HCT116 (cell line): ENCODE measurements around the gene KRT33B. TPM values are rescaled to one million over a fixed set of nuclear protein-coding genes. Genes with fewer than 3 reads are reported as not detected.

ENCODE experiments used
- ATAC-seq: fragments of 200-7000 bp; cut with Tn5 transposase; 2 replicates; pipeline ENCODE4 v1.9.1; 2020; ENCODE audit warnings: mild to moderate bottlenecking, moderate library complexity
- BruUV-seq: library from RNA; stranded (reverse); fragments of 400-500 nt; replicated peaks from 2 replicates; lab custom pipeline; 2021; lab: Mats Ljungman, UMichigan
- CTCF ChIA-PET: fragments of 300-600 bp; sonication (Branson Sonifier 250); formaldehyde crosslinking; loops from one replicate; lab custom pipeline; 2021; ENCODE audit warnings: antibody characterized with exemption; lab: Charles Lee
- POLR2A ChIA-PET: fragments of 300-600, 350-600 bp; sonication (Branson Sonifier 250); formaldehyde crosslinking; loops from one replicate; lab custom pipeline; 2021; ENCODE audit warnings: antibody characterized with exemption; lab: Charles Lee
- RAD21 ChIA-PET, 2 experiments: fragments of 300-600 bp; sonication (Branson Sonifier 250); formaldehyde crosslinking; loops; one replicate each; lab custom pipeline; 2023; ENCODE audit warnings: low total read pairs in 2 of 2; ENCODE audit not compliant: uncharacterized antibody in 2 of 2, unreplicated experiment in 2 of 2, low non-redundant PET in 1 of 2; lab: Charles Lee
- DNase-seq: peaks from one replicate; pipeline ENCODE4 v3.0.0-alpha.2; 2010; ENCODE audit warnings: low read depth, low spot score
- H2AFZ ChIP-seq: fragments of 200-600 bp; shearing (Covaris generic), sonication (generic); 2 replicates; pipeline ENCODE4 v1.6.1; 2017; ENCODE audit warnings: low read depth, mixed run types, mixed read lengths, antibody characterized with exemption, low read length; ENCODE audit not compliant: poor library complexity, severe bottlenecking
- H3K27ac ChIP-seq: 2 replicates; pipeline ENCODE4 v1.5.1; 2012; ENCODE audit warnings: low read depth, low read length
- H3K27me3 ChIP-seq: fragments of 200-600 bp; sonication (generic); 2 replicates; pipeline ENCODE4 v1.6.1; 2016; ENCODE audit warnings: mixed run types, low read length, mixed read lengths; ENCODE audit not compliant: insufficient read depth
- H3K36me3 ChIP-seq, 2 experiments: fragments of 200-500 bp in 1 of 2; fragments of 200-600 bp in 1 of 2; sonication (Bioruptor generic) in 1 of 2; sonication (generic) in 1 of 2; 2 replicates each; pipeline versions ENCODE4 v1.5.1 to v1.6.1; 2014 to 2016; ENCODE audit warnings: low read length in 2 of 2, inconsistent platforms in 1 of 2, mixed read lengths in 1 of 2, mixed run types in 1 of 2; ENCODE audit not compliant: insufficient read depth in 2 of 2, control insufficient read depth in 1 of 2
- H3K4me1 ChIP-seq, 2 experiments: fragments of 200-600 bp in 1 of 2; sonication (generic) in 1 of 2; 2 replicates each; pipeline versions ENCODE4 v1.5.1 to v1.6.1; 2012 to 2017; ENCODE audit warnings: low read length in 2 of 2, inconsistent platforms in 1 of 2, mild to moderate bottlenecking in 1 of 2, mixed read lengths in 1 of 2, mixed run types in 1 of 2, moderate library complexity in 1 of 2; ENCODE audit not compliant: insufficient read depth in 2 of 2, control insufficient read depth in 1 of 2
- H3K4me2 ChIP-seq: fragments of 200-600 bp; sonication (generic); 2 replicates; pipeline ENCODE4 v1.6.1; 2017; ENCODE audit warnings: mixed run types, low read length, mixed read lengths
- H3K4me3 ChIP-seq, 2 experiments: fragments of 200-600 bp in 1 of 2; sonication (generic) in 1 of 2; replicated peaks in 1 of 2; 2 replicates each; pipeline ENCODE4 v1.5.1; 2011 to 2016; ENCODE audit warnings: low read length in 2 of 2, control low read depth in 1 of 2, low read depth in 1 of 2, mild to moderate bottlenecking in 1 of 2, mixed read lengths in 1 of 2, mixed run types in 1 of 2
- H3K79me2 ChIP-seq: fragments of 200-600 bp; sonication (generic); 2 replicates; pipeline ENCODE4 v1.6.1; 2017; ENCODE audit warnings: mild to moderate bottlenecking, mixed run types, low read length, moderate library complexity, mixed read lengths; ENCODE audit not compliant: insufficient read depth
- H3K9ac ChIP-seq: fragments of 200-600 bp; sonication (generic); 2 replicates; pipeline ENCODE4 v1.6.1; 2016; ENCODE audit warnings: low read length, mixed read lengths
- H3K9me2 ChIP-seq: fragments of 200-600 bp; sonication (generic), shearing (Covaris generic); 2 replicates; pipeline ENCODE4 v1.6.1; 2017; ENCODE audit warnings: mixed run types, mild to moderate bottlenecking, moderate library complexity; ENCODE audit not compliant: insufficient read depth
- H3K9me3 ChIP-seq, 2 experiments: fragments of 200-500 bp in 1 of 2; fragments of 200-600 bp in 1 of 2; sonication (Bioruptor generic) in 1 of 2; sonication (generic) in 1 of 2; 2 replicates each; pipeline ENCODE4 v1.6.1; 2014 to 2017; ENCODE audit warnings: low read length in 2 of 2, mixed read lengths in 2 of 2, inconsistent platforms in 1 of 2, low read depth in 1 of 2, mild to moderate bottlenecking in 1 of 2, mixed run types in 1 of 2, moderate library complexity in 1 of 2; ENCODE audit not compliant: control insufficient read depth in 1 of 2, insufficient read depth in 1 of 2
- H4K20me1 ChIP-seq: fragments of 200-600 bp; sonication (generic), shearing (Covaris generic); 2 replicates; pipeline ENCODE4 v1.6.1; 2017; ENCODE audit warnings: mixed run types, mild to moderate bottlenecking, moderate library complexity; ENCODE audit not compliant: insufficient read depth
- ATF3 ChIP-seq: IDR thresholded peaks from 2 replicates; pipeline ENCODE4 v1.6.1; 2012
- CEBPB ChIP-seq: IDR thresholded peaks from 2 replicates; pipeline ENCODE4 v1.6.1; 2012; ENCODE audit warnings: low read depth
- EGR1 ChIP-seq: IDR thresholded peaks from 2 replicates; pipeline ENCODE4 v1.6.1; 2012; ENCODE audit warnings: low read depth
- ELF1 ChIP-seq: IDR thresholded peaks from 2 replicates; pipeline ENCODE4 v1.6.1; 2012; ENCODE audit warnings: low read depth, borderline replicate concordance
- EZH2 ChIP-seq: fragments of 200-600 bp; sonication (generic); IDR thresholded peaks from 2 replicates; pipeline ENCODE4 v1.6.1; 2017; ENCODE audit warnings: antibody characterized with exemption, mixed run types
- EZH2phosphoT487 ChIP-seq: fragments of 200-600 bp; IDR thresholded peaks from 2 replicates; pipeline ENCODE4 v1.6.1; 2018; ENCODE audit warnings: antibody characterized with exemption, borderline replicate concordance
- FOSL1 ChIP-seq: IDR thresholded peaks from 2 replicates; pipeline ENCODE4 v1.6.1; 2012; ENCODE audit warnings: low read depth
- JUND ChIP-seq: IDR thresholded peaks from 2 replicates; pipeline ENCODE4 v1.6.1; 2012
- POLR2A ChIP-seq: IDR thresholded peaks from 2 replicates; pipeline ENCODE4 v1.7.0; 2011; ENCODE audit warnings: borderline replicate concordance; ENCODE audit not compliant: insufficient read depth, insufficient read length; ENCODE audit errors: extremely low read depth
- POLR2AphosphoS5 ChIP-seq: IDR thresholded peaks from 2 replicates; pipeline ENCODE4 v1.6.1; 2011; ENCODE audit warnings: mild to moderate bottlenecking, low read depth, low read length, moderate library complexity
- RAD21 ChIP-seq: IDR thresholded peaks from 2 replicates; pipeline ENCODE4 v1.6.1; 2012; ENCODE audit warnings: low read depth, mild to moderate bottlenecking
- SIN3A ChIP-seq: IDR thresholded peaks from 2 replicates; pipeline ENCODE4 v1.6.1; 2012; ENCODE audit warnings: low read depth
- SRF ChIP-seq: IDR thresholded peaks from 2 replicates; pipeline ENCODE4 v1.6.1; 2012; ENCODE audit warnings: low read depth
- TCF7L2 ChIP-seq: IDR thresholded peaks from 2 replicates; pipeline ENCODE4 v1.7.0; 2011; ENCODE audit warnings: borderline replicate concordance, inconsistent platforms; ENCODE audit not compliant: insufficient read depth, insufficient read length; ENCODE audit errors: extremely low read depth
- YY1 ChIP-seq: IDR thresholded peaks from 2 replicates; pipeline ENCODE4 v1.6.1; 2011; ENCODE audit warnings: low read length, low read depth, moderate library complexity, mild to moderate bottlenecking; ENCODE audit not compliant: insufficient replicate concordance; ENCODE audit errors: extremely low read depth
- ZBTB33 ChIP-seq: IDR thresholded peaks from 2 replicates; pipeline ENCODE4 v1.6.1; 2011; ENCODE audit warnings: mild to moderate bottlenecking, low read length, moderate library complexity; ENCODE audit not compliant: insufficient replicate concordance; ENCODE audit errors: extremely low read depth
- ZFX ChIP-seq: fragments of 450-650 bp; IDR thresholded peaks from 2 replicates; pipeline ENCODE4 v1.6.1; 2017
- ZNF274 ChIP-seq: fragments of 200-500 bp; sonication (Bioruptor generic); IDR thresholded peaks from 2 replicates; pipeline ENCODE4 v1.6.1; 2014; ENCODE audit warnings: mild to moderate bottlenecking, low read depth, low read length, inconsistent platforms
- intact Hi-C: fragments of 100-400 bp; cut with micrococcal nuclease; formaldehyde crosslinking; loops from 2 replicates; pipeline ENCODE4 v1.10.0; 2022
- total RNA-seq: library from RNA; stranded (reverse); gene quantifications from one replicate; pipeline ENCODE4 v1.2.1, GENCODE V29; 2021; ENCODE audit not compliant: unreplicated experiment
- TF ChIP-seq, protein P1 (sequence below): IDR thresholded peaks from 2 replicates; pipeline ENCODE4 v1.6.1; 2012

Gene KRT33B
- total RNA-seq, 1 experiment from 2014 or later = not detected

DNA sequence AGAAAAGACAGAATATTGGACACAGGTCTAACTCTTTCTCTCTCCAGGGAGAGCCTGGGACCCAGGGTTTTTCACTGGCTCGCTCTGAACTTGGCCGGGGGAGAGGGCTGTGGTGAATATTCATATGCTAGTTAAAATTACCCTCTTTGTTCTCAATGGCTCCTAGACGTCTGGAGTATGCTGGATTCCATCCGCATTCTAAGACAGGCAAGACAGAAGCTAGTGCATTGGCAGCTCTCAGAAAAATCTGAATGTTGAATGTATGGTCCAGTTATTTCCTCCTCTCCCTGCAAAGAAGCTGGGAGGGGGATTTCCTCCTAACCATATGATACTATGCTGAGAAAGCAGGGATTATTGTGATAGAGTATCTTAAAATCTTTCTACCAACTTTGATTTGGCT, 18.1 kb upstream of the KRT33B start:
- no peaks in the 10 kb centered on the region for H4K20me1 ChIP-seq
- peaks cover 0 to 5% of the 10 kb centered on the region in 2 experiments; a peak in 2 of 4 replicates for H3K4me1 ChIP-seq
- DNase-seq (no peak), ATAC-seq (no peak)
- BruUV-seq = no TSS peak
- H3K27ac ChIP-seq = no peak overlapping the region
- no peak overlapping the region for H2AFZ ChIP-seq
- TF ChIP-seq JUND (no peak), ATF3 (no peak), EGR1 (no peak), RAD21 (no peak), EZH2 (no peak), SRF (no peak), YY1 (no peak), ZBTB33 (no peak), FOSL1 (no peak), ELF1 (no peak), CEBPB (no peak), ZFX (no peak), TCF7L2 (no peak), SIN3A (no peak), POLR2A (no peak), EZH2phosphoT487 (no peak), ZNF274 (no peak), POLR2AphosphoS5 (no peak)
- TF ChIP-seq, protein P1, sequence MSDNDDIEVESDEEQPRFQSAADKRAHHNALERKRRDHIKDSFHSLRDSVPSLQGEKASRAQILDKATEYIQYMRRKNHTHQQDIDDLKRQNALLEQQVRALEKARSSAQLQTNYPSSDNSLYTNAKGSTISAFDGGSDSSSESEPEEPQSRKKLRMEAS = no peak
- no peak overlapping the region for H3K4me2 ChIP-seq
- peaks cover 4 to 12% of the 10 kb centered on the region in 2 experiments; a peak in 1 of 4 replicates for H3K9me3 ChIP-seq
- H3K27me3 ChIP-seq = no peaks in the 10 kb centered on the region
- intact Hi-C loops = no loop called here
- H3K79me2 ChIP-seq = no peaks in the 10 kb centered on the region
- H3K4me3 ChIP-seq = no peak overlapping the region
- no peaks in the 10 kb centered on the region for H3K9me2 ChIP-seq
- CTCF ChIA-PET = no interaction called here
- RAD21 ChIA-PET = no interaction called here
- no peaks in the 10 kb centered on the region for H3K36me3 ChIP-seq
- POLR2A ChIA-PET = no interaction called here
- no peak overlapping the region for H3K9ac ChIP-seq
